Endothelial cell of umbilical vein (primary cell): ENCODE data around the gene RAB3IL1. TPM values are rescaled to one million over a fixed set of nuclear protein-coding genes. Genes with fewer than 3 reads are reported as not detected.

Experiments used
- BruUV-seq: library from RNA; stranded (reverse); fragments of 400-500 nt; replicated peaks from 2 replicates; lab custom pipeline; 2021; lab: Mats Ljungman, UMichigan
- CTCF ChIA-PET: fragments of 300-600, 350-600 bp; sonication (Branson Sonifier 250); formaldehyde crosslinking; loops from one replicate; lab custom pipeline; 2021; ENCODE audit warnings: antibody characterized with exemption, inconsistent platforms; lab: Charles Lee
- POLR2A ChIA-PET: fragments of 300-600, 350-600 bp; sonication (Branson Sonifier 250); formaldehyde crosslinking; loops from one replicate; lab custom pipeline; 2021; ENCODE audit warnings: antibody characterized with exemption, inconsistent platforms; lab: Charles Lee
- DNase-seq: peaks from one replicate; pipeline ENCODE4 v3.0.0-alpha.2; 2011; ENCODE audit warnings: low read depth, low spot score
- FAIRE-seq: peaks from 2 replicates; lab custom pipeline; 2011; peaks lifted over from hg19 to GRCh38; lab: Jason Lieb, UNC
- H2AFZ ChIP-seq: 2 replicates; pipeline ENCODE4 v1.6.0; 2012; ENCODE audit warnings: low read depth, low read length, control low read depth, inconsistent platforms
- H3K27ac ChIP-seq: 2 replicates; pipeline ENCODE4 v1.5.1; 2011; ENCODE audit warnings: low read depth, mild to moderate bottlenecking, control low read depth, low read length, moderate library complexity; ENCODE audit not compliant: insufficient read depth
- H3K27me3 ChIP-seq, 2 experiments: 2 replicates each; pipeline versions ENCODE4 v1.6.0 to v1.6.1; 2011; ENCODE audit warnings: low read length in 2 of 2, mixed read lengths in 1 of 2; ENCODE audit not compliant: control insufficient read depth in 2 of 2, insufficient read depth in 2 of 2
- H3K36me3 ChIP-seq, 2 experiments: 2 replicates in 1 of 2; 3 replicates in 1 of 2; pipeline ENCODE4 v1.5.1; 2011; ENCODE audit warnings: low read length in 2 of 2, mild to moderate bottlenecking in 1 of 2, moderate library complexity in 1 of 2; ENCODE audit not compliant: control insufficient read depth in 2 of 2, insufficient read depth in 2 of 2; ENCODE audit errors: extremely low read depth in 1 of 2
- H3K4me1 ChIP-seq: 3 replicates; pipeline ENCODE4 v1.5.1; 2011; ENCODE audit warnings: mild to moderate bottlenecking, low read length; ENCODE audit not compliant: control insufficient read depth, insufficient read depth; ENCODE audit errors: extremely low read depth
- H3K4me2 ChIP-seq: 2 replicates; pipeline ENCODE4 v1.6.1; 2011; ENCODE audit warnings: low read length, control low read depth, mixed read lengths; ENCODE audit not compliant: insufficient read depth
- H3K4me3 ChIP-seq, 3 experiments: fragments of 200-600 bp in 1 of 3; sonication (generic), shearing (Covaris generic) in 1 of 3; replicated peaks in 1 of 3; 2 replicates each; pipeline ENCODE4 v1.5.1; 2011 to 2016; ENCODE audit warnings: control low read depth in 3 of 3, low read length in 3 of 3, mild to moderate bottlenecking in 2 of 3, inconsistent platforms in 1 of 3, low read depth in 1 of 3, moderate library complexity in 1 of 3; ENCODE audit not compliant: insufficient read depth in 1 of 3
- H3K79me2 ChIP-seq: 2 replicates; pipeline ENCODE4 v1.6.0; 2012; ENCODE audit warnings: low read length, inconsistent platforms; ENCODE audit not compliant: control insufficient read depth, insufficient read depth
- H3K9ac ChIP-seq: replicated peaks from 2 replicates; pipeline ENCODE3; 2011; ENCODE audit warnings: low read length, control low read depth; ENCODE audit not compliant: insufficient read depth; ENCODE audit errors: extremely low read depth
- H3K9me1 ChIP-seq: replicated peaks from 3 replicates; pipeline ENCODE4 v1.6.0; 2011; ENCODE audit warnings: mild to moderate bottlenecking, low read length; ENCODE audit not compliant: control insufficient read depth, insufficient read depth; ENCODE audit errors: extremely low read depth
- H3K9me3 ChIP-seq: replicated peaks from 2 replicates; pipeline ENCODE4 v1.5.1; 2012; ENCODE audit warnings: low read length, inconsistent platforms; ENCODE audit not compliant: control insufficient read depth, insufficient read depth
- H4K20me1 ChIP-seq: replicated peaks from 2 replicates; pipeline ENCODE3; 2011; ENCODE audit warnings: mild to moderate bottlenecking, low read length; ENCODE audit not compliant: control insufficient read depth, insufficient read depth; ENCODE audit errors: extremely low read depth
- EZH2 ChIP-seq: IDR thresholded peaks from 2 replicates; pipeline ENCODE4 v1.6.1; 2012; ENCODE audit warnings: borderline replicate concordance, low read depth, mild to moderate bottlenecking, moderate library complexity, low read length, inconsistent platforms; ENCODE audit not compliant: severe bottlenecking
- FOS ChIP-seq: IDR thresholded peaks from 2 replicates; pipeline ENCODE4 v1.6.1; 2011; ENCODE audit warnings: mild to moderate bottlenecking, low read length, moderate library complexity, borderline replicate concordance; ENCODE audit not compliant: insufficient read depth
- GATA2 ChIP-seq: IDR thresholded peaks from 2 replicates; pipeline ENCODE4 v1.7.0; 2011; ENCODE audit warnings: low read depth, mild to moderate bottlenecking, moderate library complexity, mixed read lengths, low read length; ENCODE audit not compliant: insufficient read length, insufficient read depth
- JUN ChIP-seq: IDR thresholded peaks from 2 replicates; pipeline ENCODE4 v1.6.1; 2011; ENCODE audit warnings: borderline replicate concordance, low read depth; ENCODE audit not compliant: insufficient read length, insufficient read depth
- MYC ChIP-seq: IDR thresholded peaks from one replicate; pipeline ENCODE4 v1.6.1; 2011; ENCODE audit warnings: mild to moderate bottlenecking, low read depth, low read length
- POLR2A ChIP-seq: IDR thresholded peaks from 2 replicates; pipeline ENCODE4 v1.6.1; 2012; ENCODE audit warnings: low read depth, mild to moderate bottlenecking, control low read depth, low read length
- POLR2AphosphoS5 ChIP-seq: IDR thresholded peaks from 2 replicates; pipeline ENCODE4 v1.6.1; 2012; ENCODE audit warnings: low read depth, mild to moderate bottlenecking, control low read depth, low read length, moderate library complexity; ENCODE audit not compliant: insufficient read depth
- dilution Hi-C: fragments of 300-500 bp; cut with MboI; formaldehyde crosslinking; loops from one replicate; pipeline ENCODE4 v1.15.0; 2019; ENCODE audit warnings: low sequenced_read_pairs; ENCODE audit not compliant: extremely low pct_ligation_motif_present
- intact Hi-C: fragments of 100-400 bp; cut with micrococcal nuclease; formaldehyde crosslinking; loops from one replicate; pipeline ENCODE4 v1.10.0; 2022
- polyA plus RNA-seq, 4 experiments: library from polyadenylated mRNA; depleted of rRNA in 3 of 4; stranded (reverse) in 3 of 4; unstranded in 1 of 4; fragments of >200 nt; gene quantifications; 2 replicates each; pipeline versions ENCODE4 v1.2.1 to v1.2.3, GENCODE V29; 2011 to 2012; ENCODE audit warnings: missing spikeins in 1 of 4
- total RNA-seq: library from RNA; stranded (reverse); gene quantifications from 2 replicates; pipeline ENCODE4 v1.2.3, GENCODE V29; 2021
- TF ChIP-seq, protein P1 (sequence below): IDR thresholded peaks from 2 replicates; pipeline ENCODE4 v1.6.1; 2011; ENCODE audit not compliant: insufficient read depth, insufficient read length
- TF ChIP-seq, protein P2 (sequence below), 2 donors: IDR thresholded peaks; 1 replicate in 1 of 2; 2 replicates in 1 of 2; pipeline ENCODE4 v1.5.1; 2011; ENCODE audit warnings: low read length in 2 of 2, mild to moderate bottlenecking in 2 of 2, moderate library complexity in 2 of 2, control low read depth in 1 of 2, inconsistent platforms in 1 of 2, low read depth in 1 of 2; ENCODE audit not compliant: insufficient read depth in 1 of 2; ENCODE audit errors: extremely low read depth in 1 of 2

The RAB3IL1 gene
- total and polyA plus RNA-seq, 2 donors (not counting 3 experiments of a cell fraction or from before 2014, with no cell fraction given) = 1.8 to 3.6 TPM

DNA sequence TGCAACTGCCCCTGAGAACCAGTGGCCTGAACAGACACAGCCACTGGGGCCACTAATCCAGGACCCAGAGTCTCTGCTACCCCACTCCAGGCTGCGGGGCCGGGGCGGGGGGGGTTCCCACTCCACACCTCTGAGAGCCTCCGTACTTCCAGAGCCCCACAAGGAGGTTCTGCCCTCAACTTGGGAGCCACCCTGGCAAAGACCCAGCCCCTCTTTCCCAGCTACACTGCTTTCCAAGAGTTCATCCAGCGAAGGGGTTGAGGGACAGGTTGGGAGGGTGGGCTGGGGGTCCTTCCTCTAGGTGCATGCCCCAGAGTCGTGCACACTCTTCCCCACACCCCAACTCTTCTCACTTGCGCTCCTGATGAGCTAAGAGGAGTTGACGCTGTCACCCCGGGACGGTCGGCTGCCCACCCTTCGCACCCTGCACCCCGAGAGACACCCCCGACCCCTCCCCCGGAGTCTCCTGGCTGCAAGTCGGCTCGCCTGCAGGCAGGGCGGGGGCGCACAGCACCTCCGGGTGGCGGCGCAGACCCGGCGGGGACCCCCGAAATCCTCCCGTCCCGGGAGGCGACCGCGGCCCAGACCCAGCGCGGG, 531 bp downstream of the RAB3IL1 start:
- TF ChIP-seq, protein P1, sequence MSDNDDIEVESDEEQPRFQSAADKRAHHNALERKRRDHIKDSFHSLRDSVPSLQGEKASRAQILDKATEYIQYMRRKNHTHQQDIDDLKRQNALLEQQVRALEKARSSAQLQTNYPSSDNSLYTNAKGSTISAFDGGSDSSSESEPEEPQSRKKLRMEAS = no peak
- TF ChIP-seq EZH2 = peak; percentile 21
- Histone ChIP-seq H3K9ac (no peak overlapping the region), H3K79me2 (no peaks in the 10 kb centered on the region), H3K9me3 (no peaks in the 10 kb centered on the region), H3K36me3 (no peaks in the 10 kb centered on the region), H3K4me2 (peak overlapping the region; percentile 58), H3K4me3 (peak overlapping the region in 1 of 3 experiments; percentile 22), H3K9me1 (no peaks in the 10 kb centered on the region), H3K27me3 (peaks cover 11 to 22% of the 10 kb centered on the region in 2 experiments), H2AFZ (peak overlapping the region; percentile 67), H3K27ac (no peak overlapping the region), H3K4me1 (no peaks in the 10 kb centered on the region), H4K20me1 (no peaks in the 10 kb centered on the region)
- ChIA-PET CTCF (interaction anchor here (1.1 to 2.3 kb wide), 3 partner anchors 18 to 191 kb away, joined by 4 to 11 read pairs (median 7); no protein-coding TSS in a partner anchor), POLR2A (no interaction called here)
- no TSS peak for BruUV-seq
- no peak for DNase-seq
- intact Hi-C loops = no loop called here
- FAIRE-seq = no peak
- dilution Hi-C loops = no loop called here

DNA sequence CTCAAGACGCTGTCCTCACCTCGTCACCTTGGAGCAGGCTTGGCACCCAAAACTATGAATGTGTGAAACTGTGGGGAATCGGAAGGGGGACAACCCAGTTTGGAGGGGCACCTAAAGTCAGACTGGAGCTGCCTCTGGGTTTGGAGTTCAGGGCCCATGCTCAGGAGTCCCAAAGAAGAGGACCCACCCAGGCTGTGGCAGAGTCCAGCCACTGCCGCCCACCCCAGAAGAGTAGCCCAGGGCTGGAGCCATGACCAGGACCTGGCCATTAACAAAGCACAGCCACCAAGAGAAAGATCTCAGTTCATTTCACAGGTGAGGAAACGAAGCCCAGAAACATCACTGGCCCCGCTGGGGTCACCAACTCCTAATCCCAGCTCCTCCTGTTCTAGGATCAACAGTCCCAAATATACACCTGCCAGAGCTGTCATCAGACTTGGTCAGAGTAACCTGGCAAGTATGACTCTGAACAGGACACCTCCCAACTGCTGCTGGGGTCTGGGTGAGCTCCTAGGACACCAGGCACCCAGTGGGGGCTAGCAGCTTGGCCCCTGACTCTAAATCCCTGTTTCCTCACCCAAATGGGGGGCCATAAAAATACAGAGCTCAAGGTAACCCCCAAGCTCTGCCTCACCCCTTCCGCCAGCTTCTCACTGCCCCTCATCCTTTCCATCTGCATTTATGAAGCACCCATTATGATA, 2.7 kb downstream of the RAB3IL1 start:
- H3K27ac ChIP-seq = no peak overlapping the region
- no peak overlapping the region for H2AFZ ChIP-seq
- peaks cover 11 to 17% of the 10 kb centered on the region in 2 experiments for H3K27me3 ChIP-seq
- intact Hi-C loops (no loop called here), dilution Hi-C loops (no loop called here)
- no peaks in the 10 kb centered on the region for H3K36me3 ChIP-seq
- no peak for DNase-seq
- no peaks in the 10 kb centered on the region for H4K20me1 ChIP-seq
- no peaks in the 10 kb centered on the region for H3K9me3 ChIP-seq
- ChIA-PET CTCF (interaction anchor here (1.0 to 2.3 kb wide), 7 partner anchors 12 to 194 kb away, joined by 3 to 11 read pairs (median 3); no protein-coding TSS in a partner anchor), POLR2A (no interaction called here)
- no peaks in the 10 kb centered on the region for H3K79me2 ChIP-seq
- H3K4me2 ChIP-seq = no peak overlapping the region
- no TSS peak for BruUV-seq
- no peak overlapping the region for H3K4me3 ChIP-seq
- FAIRE-seq = no peak
- H3K9me1 ChIP-seq = no peaks in the 10 kb centered on the region
- no peaks in the 10 kb centered on the region for H3K4me1 ChIP-seq
- H3K9ac ChIP-seq = no peak overlapping the region
- TF ChIP-seq FOS (no peak), JUN (no peak), MYC (no peak), EZH2 (no peak), GATA2 (no peak), POLR2A (no peak), POLR2AphosphoS5 (no peak)
- TF ChIP-seq, protein P1 = no peak
- TF ChIP-seq, protein P2, sequence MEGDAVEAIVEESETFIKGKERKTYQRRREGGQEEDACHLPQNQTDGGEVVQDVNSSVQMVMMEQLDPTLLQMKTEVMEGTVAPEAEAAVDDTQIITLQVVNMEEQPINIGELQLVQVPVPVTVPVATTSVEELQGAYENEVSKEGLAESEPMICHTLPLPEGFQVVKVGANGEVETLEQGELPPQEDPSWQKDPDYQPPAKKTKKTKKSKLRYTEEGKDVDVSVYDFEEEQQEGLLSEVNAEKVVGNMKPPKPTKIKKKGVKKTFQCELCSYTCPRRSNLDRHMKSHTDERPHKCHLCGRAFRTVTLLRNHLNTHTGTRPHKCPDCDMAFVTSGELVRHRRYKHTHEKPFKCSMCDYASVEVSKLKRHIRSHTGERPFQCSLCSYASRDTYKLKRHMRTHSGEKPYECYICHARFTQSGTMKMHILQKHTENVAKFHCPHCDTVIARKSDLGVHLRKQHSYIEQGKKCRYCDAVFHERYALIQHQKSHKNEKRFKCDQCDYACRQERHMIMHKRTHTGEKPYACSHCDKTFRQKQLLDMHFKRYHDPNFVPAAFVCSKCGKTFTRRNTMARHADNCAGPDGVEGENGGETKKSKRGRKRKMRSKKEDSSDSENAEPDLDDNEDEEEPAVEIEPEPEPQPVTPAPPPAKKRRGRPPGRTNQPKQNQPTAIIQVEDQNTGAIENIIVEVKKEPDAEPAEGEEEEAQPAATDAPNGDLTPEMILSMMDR (IDR thresholded peaks at IDR 0.05; ENCODE audit: extremely low read depth in 1 of 2, insufficient read depth in 1 of 2, low read depth in 1 of 2, low read length in 2 of 2) = no peak
